NCI-H2196 treated with DMSO at 0.1 percent for 48 hours (cell line): ENCODE measurements around the gene PROX2.
A peak's percentile ranks its signal among the peaks of the same experiment; 100 is the strongest.

Experiments used
- DNase-seq: peaks from one replicate; lab custom pipeline; 2025; ENCODE audit not compliant: unreplicated experiment; lab: John Stamatoyannopoulos, UW

PROX2 gene

DNA sequence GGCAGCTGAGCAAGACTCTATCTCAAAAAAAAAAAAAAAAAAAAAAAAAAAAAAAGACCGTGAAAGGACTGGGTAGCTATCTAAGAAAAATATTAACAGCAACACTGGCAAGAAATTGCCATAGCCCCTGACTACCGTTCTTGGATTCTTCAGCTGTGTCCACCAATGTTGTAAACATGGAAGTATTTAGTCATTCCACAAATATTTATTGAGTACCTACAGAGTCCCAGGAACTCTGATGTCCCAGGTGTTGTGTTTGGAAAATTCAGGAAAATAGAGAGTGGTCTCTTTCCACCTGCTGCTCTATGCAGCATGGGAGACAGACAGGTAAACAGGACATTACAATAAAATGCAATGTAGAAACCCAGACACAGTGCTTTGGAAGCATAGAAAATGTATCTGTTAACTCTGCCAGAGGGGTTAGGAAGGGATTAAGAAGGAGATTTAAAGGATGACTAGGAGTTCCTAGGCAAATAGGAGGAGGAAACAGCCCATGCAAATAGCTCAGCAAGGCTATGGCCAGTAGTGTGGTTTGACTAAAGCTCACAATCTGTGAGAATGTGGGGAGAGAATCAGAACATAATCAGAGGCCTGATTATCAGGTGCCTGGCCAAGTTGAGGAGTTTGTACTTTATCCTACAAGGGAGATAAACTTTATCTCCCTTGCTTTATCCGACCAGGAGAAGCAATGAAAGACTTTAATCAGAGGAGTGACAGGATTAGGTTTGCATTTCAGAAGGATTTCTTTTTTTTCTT, 3.7 kb upstream of the PROX2 start:
- DNase-seq = no peak

DNA sequence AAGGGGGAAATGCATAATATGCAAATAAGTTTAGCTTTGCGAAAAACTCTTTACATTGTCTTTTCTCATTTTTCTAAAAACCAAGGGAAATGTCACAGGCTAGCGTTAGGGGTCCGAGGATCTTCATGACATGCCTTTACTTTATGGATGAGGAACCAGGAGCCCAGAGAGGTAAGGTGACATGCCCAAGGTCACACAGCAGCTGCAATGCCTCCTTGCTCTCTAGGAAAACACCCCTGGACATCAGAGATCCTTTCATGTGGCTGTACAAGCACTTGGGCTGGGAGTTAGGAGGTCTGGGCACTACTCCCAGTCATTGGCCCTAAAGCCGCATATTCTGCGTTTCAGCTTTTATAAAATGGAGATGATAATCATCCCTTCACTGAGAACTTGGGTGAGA, 741 bp downstream of the PROX2 start:
- DNase-seq = no peak

DNA sequence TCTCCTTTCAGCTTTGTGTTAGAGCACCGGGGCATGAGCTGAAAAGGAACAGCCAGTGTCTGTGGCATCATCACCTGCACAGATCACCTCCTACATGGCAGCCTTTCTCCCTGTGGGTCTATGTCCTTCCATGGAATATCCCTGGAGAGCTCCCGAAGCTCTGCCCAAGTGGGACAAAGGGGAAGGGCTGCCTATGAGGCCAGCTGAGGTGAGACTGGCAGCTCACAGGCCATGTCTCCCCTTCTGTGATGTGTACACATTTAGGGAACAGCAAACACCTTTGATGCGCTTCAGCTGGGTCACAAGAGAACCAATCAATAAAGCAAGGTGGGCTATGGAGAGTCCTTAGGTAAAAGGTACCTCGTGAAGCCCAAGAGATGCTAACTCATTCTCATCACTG, 4.1 kb downstream of the PROX2 start:
- no peak for DNase-seq

DNA sequence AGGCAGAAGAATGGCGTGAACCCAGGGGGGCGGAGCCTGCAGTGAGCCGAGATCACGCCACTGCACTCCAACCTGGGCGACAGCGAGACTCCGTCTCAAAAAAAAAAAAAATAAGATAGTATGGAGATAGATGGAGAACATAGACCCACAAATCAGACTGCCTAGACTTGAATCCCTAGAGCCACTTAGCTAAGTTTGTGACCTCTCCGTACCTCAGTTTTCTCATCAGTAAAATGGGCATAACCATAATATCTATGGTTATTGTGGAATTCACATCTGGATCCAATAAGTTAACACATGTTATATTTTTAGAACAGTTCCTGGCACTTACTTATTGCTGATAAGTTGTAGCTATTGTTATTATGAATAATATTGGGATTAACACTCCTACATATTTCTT, 7.2 kb downstream of the PROX2 start:
- no peak for DNase-seq

DNA sequence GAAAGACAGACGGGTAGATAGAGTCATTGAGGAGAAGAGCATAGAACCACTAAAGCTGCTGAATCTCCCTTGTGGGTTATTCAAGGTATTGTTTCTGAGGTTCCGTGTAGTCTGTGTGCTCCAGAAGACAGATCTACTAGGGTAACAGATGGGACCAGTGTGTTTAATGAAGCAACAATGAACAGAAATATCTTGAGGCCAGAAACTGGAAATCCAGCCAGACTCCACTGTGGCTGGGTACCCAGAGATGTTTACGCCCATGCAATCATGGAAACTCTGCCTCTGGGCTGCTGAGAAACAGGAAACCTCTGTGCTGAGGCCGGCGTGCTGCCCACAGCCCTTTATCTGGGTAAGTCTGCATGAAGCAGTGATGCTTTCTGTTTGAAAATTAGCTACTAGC, 8.3 kb downstream of the PROX2 start:
- DNase-seq = no peak

DNA sequence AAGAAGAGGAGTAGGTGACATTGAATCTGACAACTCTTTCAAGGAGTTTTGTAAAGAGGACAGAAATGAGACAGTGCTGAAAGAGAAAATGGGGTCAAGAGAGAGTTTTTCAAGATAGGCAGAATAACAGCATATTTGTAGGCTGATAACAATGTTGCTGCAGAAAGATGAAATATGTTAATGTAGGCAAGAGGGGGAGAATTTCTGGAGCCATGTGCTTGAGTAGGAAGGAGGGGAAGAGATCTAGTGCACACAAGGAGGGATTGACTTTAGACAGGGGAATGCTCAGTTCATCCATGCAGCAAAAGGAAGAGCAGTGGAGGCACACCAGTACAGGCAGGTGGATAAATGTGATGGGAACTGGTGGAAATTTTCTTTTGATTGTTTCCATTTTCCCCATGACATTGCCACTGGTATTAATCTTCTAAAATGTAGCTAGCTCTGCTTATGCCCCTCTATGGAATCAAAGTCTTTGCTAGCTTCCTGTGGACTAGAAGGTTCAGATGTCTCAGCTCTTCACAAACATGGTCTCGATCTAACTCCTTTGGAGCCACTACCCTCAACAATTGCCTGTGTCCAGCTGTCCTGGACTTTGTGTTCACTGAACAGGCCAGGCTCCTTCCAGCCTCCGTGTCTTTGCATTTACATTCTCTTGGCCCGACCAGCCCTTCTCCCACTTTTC, 9.1 kb downstream of the PROX2 start:
- no peak for DNase-seq

DNA sequence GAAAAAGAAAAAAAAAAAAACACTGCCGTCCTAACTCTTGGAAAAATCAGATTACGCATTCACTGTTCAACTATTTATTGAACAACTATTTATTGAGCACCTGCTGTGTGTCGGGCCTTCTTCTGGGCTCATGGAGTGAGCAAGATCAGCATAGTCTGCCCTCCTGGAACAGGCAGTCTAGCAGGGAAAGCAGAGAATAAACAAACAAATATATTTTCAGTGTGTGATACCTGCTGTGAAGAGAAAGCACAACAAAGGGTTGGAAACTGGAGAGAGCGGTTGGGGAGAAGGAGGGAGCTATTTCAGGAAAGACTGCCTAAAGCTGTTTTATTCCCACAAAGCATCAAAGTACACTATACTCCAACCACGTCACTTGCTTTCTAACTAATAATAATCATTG, 10.8 kb downstream of the PROX2 start:
- no peak for DNase-seq

DNA sequence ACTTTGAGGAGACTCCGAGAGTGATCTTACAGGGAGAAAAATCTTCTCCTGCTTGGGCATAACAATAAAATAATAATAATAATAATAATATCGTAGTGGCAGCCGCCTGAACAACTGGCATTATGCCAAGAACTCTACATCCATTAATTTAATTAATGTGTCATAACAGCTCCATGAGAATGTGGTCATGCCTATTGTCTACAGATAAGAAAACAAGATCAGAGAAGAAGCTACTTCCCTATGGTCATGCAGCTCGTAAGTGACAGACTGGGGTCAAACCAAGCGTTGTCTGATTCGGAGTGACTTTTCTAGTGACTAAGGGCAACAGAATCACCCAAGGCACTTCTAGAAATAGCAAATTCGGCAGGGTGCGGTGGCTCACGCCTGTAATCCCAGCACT, 11.7 kb downstream of the PROX2 start:
- DNase-seq = no peak

DNA sequence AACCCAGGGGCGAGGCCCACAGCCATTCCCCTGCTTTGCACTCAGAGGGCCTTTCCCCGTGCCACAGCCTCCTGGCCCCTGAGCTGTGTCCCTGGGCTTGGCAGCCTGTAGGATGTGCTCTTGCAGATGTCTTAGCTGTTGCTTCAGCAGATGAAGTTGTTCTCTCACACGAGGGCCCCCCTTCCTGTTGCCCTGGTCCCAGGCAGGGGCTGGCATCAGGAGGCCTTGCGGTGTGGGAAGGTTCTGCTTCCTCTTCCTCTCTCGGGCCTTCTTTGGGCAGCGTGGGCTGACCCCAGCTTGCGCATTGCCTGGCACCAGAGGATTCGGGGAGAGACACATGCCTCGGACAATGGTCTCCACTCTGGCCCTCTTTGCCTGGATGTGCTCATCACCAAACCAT, 12.7 kb downstream of the PROX2 start:
- no peak for DNase-seq

DNA sequence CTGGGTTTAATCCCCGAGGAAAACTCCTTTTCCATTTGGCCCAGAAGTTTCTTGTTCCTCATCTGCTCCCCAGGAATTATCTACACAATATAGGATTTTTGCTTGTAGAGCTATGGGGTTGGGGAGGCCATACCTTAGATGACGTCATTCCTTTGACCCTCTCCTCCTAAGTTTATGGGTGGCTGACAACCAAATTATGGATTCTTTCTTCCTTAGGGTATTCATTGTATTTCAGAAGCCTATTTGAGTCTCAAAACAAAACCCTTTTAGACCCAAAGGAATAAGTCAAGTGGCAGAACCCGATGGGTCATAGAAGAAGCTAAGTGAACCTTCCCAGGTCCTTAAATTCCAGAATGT, 14.2 kb downstream of the PROX2 start:
- no peak for DNase-seq

DNA sequence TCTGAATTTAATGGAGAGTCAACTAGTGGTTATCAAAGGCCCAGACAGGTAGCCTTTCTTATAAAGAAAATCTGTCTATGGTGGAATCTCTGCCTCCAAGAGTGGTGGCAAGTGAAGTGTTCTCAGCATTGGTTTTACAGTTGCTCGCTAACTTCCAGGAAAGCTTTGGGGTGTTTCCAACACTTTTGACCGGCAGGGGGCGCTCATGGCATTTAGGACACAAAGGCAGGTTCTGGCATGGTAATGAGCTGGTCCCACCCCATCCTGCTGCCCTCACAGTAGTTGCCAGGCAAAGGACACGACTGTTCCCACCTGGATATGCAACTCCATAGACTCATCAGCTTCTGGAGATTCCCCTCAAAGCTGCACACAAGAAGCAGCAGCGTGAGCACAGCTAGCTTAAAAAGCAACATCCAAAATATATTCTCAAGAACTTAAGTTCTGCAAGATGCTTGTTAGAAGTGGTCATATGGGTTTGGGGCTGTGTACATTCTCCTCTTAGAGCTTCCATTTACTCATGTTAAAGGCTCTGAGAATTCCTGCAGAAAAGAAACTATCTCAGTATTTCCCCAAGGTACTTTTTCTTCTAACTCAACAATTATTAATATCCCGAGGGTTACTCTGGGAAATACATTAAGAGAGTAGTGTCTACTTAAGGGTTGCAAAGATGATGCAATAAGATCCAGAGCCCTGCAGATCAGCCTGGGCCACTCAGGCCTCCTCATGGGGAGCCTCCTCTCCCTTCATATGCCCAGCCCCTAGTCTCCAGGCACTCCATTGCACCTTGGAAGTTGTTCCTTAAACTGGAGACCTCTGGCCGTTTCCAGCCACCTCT, 14.8 kb downstream of the PROX2 start:
- DNase-seq = peak; percentile 62

DNA sequence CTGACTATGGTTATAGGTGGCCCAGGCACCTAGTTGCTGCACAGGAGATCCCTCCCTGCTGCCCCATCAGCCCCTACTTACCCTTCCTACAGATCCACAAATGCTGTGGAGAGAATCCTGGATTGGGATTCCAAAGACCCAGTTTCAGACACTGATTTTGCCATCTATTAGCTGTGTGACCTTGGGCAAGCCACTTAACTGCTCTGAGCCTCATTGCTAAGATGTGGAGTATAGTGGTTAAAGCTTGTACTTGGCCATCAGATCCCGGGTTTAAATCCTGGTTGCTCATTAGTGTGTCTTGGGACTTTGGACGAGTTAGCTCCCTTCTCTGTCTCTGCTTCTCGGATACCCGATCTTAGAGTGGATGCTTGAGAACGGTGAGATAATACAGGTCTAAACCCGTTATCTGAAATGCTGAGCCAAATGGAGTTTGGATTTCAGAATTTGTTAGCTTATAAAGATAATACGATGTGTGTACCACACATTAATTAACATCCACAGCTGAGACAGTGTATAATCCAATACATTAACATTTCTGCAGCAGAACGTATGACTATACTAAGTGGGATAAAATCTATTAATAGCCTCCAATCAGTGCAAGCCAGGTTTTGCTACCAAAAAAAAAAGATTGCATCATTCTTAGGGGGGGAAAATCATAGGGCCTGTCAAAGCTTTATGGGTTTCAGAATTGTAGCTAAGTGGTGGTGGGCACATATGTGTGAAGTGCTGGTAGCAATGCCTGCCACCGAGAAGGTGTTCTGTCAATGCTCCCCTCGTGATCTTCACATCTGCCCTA, 16.0 kb downstream of the PROX2 start:
- DNase-seq = no peak

DNA sequence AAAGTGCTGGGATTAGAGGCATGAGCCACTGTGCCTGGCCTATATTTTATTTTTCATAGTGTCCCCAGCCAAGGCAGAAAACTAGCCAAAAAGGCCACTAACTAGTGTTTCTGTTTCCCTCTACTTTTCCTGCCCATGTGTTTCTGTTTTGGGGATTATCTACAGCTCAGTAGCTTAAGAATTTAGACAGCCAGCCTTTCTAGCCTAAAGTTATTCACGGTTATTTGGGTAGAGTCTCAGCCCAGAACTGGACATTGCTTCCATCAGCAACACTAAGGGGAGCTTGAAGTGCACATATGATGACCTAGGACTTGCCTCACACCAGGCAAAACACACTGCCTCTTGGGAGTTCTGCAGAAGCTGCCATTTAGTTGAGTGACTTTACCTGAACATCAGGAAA, 17.9 kb downstream of the PROX2 start:
- no peak for DNase-seq

DNA sequence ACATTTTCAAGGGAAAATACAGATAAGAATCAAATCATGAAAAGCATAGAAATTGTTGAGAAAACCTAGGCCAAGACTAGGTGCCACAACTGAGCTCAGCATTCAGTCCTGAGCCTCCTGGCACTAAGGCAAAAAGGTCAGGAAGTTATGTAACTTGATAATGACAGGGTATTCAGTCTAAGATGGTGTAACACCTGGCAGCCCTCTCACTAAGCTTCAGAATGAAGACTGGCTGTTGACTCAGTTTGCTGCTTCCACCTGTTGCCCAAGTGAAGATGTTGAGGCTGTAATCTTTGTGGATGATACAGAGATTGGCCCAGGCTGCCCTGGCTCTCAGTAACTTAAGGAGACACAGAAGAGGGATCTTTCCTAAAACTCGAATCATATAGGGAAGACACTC, 19.6 kb downstream of the PROX2 start:
- DNase-seq = no peak

DNA sequence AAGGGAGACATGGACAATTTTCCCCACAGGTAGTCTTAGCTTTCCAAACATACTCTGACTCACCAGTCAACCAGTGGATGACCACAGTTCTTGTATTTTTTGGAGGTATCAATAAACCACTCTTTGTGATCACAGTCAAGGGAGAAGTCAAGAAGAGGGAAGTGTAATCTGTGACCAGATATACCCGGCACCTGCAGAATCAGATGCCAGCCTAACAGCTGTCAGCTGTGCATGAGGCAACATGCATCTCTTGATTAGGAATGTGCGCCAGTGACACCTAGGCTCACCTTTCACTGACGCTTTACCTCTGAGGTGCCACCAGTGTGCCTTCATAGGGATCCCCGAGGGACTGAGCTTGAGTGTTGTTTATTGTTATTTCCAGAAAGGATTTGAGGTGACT, 20.0 kb downstream of the PROX2 start:
- peak; percentile 16 for DNase-seq

DNA sequence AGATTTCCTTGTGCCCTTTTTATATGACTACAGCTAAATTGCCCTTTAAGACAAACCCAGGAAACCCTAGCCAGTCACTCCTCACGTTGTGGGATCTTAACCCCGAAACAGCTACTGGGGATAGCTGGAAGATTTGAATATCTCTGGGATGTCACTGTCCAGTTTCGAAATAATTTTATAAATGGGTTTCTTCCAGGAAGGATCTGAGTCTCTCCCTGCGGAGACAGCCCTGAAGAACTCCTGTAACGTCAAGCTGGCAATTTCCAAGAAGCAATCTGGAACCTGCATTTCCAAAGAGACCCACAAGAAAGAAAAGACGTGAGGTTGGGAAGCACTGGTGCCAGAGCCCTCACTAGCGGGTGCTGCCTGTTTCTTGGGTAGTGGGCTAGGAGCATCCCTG, 20.9 kb downstream of the PROX2 start:
- no peak for DNase-seq

DNA sequence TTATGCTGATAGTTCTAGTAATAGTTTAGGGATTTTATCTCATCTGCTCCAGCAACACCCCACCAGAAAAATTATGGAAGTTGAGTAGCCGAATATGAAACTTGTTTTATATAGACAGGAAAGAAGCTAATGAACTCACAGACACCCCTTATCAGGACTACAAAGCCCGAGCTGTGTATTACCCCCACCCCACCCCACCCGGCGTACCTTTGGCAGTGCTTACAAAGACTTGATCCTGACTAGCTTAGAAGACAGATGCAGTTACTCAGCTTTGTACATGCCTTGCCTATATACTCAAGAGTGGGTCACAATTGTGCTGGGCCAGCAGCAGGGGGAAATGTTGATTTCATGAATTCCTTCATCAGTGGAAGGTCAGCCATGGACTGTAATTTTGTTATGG, 22.4 kb downstream of the PROX2 start:
- no peak for DNase-seq

DNA sequence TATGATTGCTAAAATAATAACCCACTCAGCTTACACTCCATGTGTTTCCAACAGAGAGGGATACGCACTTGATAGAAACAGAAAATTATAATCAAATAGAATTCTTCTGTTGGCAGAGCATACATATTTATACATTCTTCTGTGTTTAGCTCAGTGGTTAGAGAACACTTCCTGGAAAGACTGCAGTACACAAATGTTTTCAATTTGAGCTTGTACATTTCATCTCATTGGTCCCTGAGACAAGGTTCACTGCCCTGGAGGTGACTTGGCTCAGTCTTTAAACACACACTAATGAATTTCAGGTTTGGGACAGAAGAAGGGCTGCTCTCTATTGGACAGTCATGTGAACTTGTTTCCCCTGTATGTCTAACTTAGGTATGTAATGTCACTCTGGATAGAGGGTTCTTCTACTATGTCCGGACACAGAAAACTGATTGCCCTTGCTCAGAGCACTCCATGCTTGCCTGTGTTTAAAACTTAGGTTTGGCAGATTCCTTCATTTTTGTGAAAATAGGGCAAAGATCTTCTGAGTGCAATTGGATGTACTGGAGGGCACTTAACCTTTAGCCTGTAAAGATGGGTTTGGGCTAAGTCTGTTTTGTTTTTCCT, 22.9 kb downstream of the PROX2 start:
- no peak for DNase-seq

DNA sequence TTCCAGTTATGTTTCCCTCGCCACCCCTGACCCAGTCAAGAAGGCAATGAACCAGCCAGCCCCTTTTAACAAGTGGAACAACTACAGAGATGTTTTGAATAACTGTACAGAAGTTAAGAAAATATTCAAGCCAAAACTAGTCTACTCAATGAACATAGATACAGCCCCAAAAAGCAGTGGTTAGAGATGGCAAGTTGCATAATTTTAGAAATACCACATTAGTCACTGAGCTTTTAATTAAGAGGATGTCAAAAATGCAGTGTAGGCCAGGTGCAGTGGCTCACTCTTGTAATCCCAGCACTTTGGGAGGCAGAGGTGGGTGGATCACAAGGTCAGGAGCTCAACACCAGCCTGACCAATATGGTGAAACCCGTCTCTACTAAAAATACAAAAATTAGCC, 27.2 kb downstream of the PROX2 start:
- no peak for DNase-seq

DNA sequence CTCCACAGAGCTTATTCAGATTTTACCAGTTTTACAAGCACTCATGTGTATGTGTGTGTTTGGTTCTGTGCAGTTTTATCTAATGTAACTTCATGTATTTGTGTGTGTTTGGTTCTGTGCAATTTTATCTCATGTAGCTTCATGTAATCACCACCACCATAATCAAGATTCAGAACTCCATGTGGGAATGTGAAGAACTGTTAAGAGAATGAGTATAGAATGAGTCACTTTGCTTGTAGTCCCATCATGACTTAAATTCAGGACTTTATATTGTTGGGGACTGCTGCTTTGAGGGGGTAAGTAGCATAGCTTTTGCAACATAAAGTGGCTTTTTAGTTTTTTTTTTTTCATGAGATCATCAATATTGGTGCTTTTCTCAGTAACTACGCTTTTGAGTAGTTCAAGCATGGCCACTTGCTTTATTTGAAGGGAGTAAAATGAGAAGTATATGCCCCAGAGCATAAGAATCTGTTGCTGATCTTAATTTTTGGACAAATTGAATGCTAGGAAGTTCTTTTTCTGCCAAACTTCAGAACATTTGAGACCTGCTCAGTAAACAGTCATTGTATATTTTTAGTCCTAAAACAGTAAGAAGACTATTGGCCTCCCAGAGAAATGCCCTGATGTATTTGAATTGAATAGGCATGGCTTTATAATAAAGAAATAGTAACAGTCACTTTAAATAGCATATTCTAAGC, 28.8 kb downstream of the PROX2 start:
- no peak for DNase-seq
